SK-N-SH (cell line): Measurements from ENCODE around the gene STAG2.

Experiments used
- EP300 ChIP-seq, 2 experiments: IDR thresholded peaks; 2 replicates each; pipeline versions ENCODE4 v1.4.0 to v1.6.1; 2012; ENCODE audit warnings: borderline replicate concordance in 1 of 2, low read depth in 1 of 2, low read length in 1 of 2
- POLR2AphosphoS5 ChIP-seq: IDR thresholded peaks from 2 replicates; pipeline ENCODE4 v1.6.1; 2012; ENCODE audit warnings: low read depth, low read length
- RAD21 ChIP-seq: IDR thresholded peaks from 2 replicates; pipeline ENCODE4 v1.6.1; 2012; ENCODE audit warnings: mild to moderate bottlenecking, low read length
- RFX5 ChIP-seq: IDR thresholded peaks from 2 replicates; pipeline ENCODE4 v1.6.1; 2012; ENCODE audit warnings: mild to moderate bottlenecking, improper control_type of control experiment, low read length
- SIN3A ChIP-seq: IDR thresholded peaks from 2 replicates; pipeline ENCODE4 v1.6.1; 2012; ENCODE audit warnings: low read depth, mild to moderate bottlenecking, low read length, moderate library complexity, borderline replicate concordance
- TF ChIP-seq, protein P1 (sequence below): IDR thresholded peaks from 2 replicates; pipeline ENCODE4 v1.4.0; 2012; ENCODE audit warnings: low read depth, borderline replicate concordance
- TF ChIP-seq, protein P2 (sequence below): fragments of 200-600 bp; sonication (generic); IDR thresholded peaks from 2 replicates; pipeline ENCODE4 v1.6.1; 2017; ENCODE audit warnings: antibody characterized with exemption, mild to moderate bottlenecking, moderate library complexity
- TF ChIP-seq, protein P3 (sequence below): fragments of 150-350 bp; IDR thresholded peaks from 2 replicates; pipeline ENCODE4 v1.6.1; 2017; ENCODE audit warnings: antibody characterized with exemption, low read length, low read depth, borderline replicate concordance
- TF ChIP-seq, protein P4 (sequence below): IDR thresholded peaks from 2 replicates; pipeline ENCODE4 v1.4.0; 2012; ENCODE audit warnings: low read depth
- TF ChIP-seq, protein P5 (sequence below): IDR thresholded peaks from 2 replicates; pipeline ENCODE4 v1.6.1; 2012; ENCODE audit warnings: mild to moderate bottlenecking, low read depth, low read length, moderate library complexity
- TF ChIP-seq, protein P6 (sequence below): IDR thresholded peaks from 2 replicates; pipeline ENCODE4 v1.4.0; 2012; ENCODE audit warnings: low read depth, borderline replicate concordance

DNA sequence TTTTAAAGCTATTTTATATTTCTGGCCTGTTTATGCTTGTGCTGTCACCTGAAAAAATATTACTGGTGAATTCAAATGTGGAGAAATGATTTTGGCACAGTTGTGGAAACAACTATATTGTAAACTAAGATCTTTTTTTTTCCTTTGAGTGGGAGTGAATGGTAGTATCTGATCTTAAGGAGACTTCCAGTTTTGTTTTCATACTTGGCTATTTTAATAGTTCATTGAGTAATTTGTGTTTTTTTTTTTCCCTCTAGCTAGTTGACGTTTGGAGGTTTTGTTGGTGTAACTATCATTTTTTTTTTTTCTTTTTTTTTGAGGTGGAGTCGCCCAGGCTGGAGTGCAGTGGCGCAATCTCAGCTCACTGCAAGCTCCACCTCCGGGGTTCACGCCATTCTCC, 10.5 kb downstream of the STAG2 start:
- no peak for TF ChIP-seq POLR2AphosphoS5
- TF ChIP-seq EP300 (IDR thresholded peaks at IDR 0.05; ENCODE audit: borderline replicate concordance in 1 of 2, low read depth in 1 of 2, low read length in 1 of 2) = no peak
- TF ChIP-seq, protein P1, sequence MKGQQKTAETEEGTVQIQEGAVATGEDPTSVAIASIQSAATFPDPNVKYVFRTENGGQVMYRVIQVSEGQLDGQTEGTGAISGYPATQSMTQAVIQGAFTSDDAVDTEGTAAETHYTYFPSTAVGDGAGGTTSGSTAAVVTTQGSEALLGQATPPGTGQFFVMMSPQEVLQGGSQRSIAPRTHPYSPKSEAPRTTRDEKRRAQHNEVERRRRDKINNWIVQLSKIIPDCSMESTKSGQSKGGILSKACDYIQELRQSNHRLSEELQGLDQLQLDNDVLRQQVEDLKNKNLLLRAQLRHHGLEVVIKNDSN = no peak
- TF ChIP-seq, protein P2, sequence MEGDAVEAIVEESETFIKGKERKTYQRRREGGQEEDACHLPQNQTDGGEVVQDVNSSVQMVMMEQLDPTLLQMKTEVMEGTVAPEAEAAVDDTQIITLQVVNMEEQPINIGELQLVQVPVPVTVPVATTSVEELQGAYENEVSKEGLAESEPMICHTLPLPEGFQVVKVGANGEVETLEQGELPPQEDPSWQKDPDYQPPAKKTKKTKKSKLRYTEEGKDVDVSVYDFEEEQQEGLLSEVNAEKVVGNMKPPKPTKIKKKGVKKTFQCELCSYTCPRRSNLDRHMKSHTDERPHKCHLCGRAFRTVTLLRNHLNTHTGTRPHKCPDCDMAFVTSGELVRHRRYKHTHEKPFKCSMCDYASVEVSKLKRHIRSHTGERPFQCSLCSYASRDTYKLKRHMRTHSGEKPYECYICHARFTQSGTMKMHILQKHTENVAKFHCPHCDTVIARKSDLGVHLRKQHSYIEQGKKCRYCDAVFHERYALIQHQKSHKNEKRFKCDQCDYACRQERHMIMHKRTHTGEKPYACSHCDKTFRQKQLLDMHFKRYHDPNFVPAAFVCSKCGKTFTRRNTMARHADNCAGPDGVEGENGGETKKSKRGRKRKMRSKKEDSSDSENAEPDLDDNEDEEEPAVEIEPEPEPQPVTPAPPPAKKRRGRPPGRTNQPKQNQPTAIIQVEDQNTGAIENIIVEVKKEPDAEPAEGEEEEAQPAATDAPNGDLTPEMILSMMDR = no peak
- TF ChIP-seq SIN3A = no peak
- TF ChIP-seq, protein P3, sequence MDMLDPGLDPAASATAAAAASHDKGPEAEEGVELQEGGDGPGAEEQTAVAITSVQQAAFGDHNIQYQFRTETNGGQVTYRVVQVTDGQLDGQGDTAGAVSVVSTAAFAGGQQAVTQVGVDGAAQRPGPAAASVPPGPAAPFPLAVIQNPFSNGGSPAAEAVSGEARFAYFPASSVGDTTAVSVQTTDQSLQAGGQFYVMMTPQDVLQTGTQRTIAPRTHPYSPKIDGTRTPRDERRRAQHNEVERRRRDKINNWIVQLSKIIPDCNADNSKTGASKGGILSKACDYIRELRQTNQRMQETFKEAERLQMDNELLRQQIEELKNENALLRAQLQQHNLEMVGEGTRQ = no peak
- TF ChIP-seq RAD21 = no peak
- TF ChIP-seq, protein P4, sequence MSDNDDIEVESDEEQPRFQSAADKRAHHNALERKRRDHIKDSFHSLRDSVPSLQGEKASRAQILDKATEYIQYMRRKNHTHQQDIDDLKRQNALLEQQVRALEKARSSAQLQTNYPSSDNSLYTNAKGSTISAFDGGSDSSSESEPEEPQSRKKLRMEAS = no peak
- TF ChIP-seq RFX5 = no peak
- TF ChIP-seq, protein P5, sequence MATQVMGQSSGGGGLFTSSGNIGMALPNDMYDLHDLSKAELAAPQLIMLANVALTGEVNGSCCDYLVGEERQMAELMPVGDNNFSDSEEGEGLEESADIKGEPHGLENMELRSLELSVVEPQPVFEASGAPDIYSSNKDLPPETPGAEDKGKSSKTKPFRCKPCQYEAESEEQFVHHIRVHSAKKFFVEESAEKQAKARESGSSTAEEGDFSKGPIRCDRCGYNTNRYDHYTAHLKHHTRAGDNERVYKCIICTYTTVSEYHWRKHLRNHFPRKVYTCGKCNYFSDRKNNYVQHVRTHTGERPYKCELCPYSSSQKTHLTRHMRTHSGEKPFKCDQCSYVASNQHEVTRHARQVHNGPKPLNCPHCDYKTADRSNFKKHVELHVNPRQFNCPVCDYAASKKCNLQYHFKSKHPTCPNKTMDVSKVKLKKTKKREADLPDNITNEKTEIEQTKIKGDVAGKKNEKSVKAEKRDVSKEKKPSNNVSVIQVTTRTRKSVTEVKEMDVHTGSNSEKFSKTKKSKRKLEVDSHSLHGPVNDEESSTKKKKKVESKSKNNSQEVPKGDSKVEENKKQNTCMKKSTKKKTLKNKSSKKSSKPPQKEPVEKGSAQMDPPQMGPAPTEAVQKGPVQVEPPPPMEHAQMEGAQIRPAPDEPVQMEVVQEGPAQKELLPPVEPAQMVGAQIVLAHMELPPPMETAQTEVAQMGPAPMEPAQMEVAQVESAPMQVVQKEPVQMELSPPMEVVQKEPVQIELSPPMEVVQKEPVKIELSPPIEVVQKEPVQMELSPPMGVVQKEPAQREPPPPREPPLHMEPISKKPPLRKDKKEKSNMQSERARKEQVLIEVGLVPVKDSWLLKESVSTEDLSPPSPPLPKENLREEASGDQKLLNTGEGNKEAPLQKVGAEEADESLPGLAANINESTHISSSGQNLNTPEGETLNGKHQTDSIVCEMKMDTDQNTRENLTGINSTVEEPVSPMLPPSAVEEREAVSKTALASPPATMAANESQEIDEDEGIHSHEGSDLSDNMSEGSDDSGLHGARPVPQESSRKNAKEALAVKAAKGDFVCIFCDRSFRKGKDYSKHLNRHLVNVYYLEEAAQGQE = no peak
- TF ChIP-seq, protein P6, sequence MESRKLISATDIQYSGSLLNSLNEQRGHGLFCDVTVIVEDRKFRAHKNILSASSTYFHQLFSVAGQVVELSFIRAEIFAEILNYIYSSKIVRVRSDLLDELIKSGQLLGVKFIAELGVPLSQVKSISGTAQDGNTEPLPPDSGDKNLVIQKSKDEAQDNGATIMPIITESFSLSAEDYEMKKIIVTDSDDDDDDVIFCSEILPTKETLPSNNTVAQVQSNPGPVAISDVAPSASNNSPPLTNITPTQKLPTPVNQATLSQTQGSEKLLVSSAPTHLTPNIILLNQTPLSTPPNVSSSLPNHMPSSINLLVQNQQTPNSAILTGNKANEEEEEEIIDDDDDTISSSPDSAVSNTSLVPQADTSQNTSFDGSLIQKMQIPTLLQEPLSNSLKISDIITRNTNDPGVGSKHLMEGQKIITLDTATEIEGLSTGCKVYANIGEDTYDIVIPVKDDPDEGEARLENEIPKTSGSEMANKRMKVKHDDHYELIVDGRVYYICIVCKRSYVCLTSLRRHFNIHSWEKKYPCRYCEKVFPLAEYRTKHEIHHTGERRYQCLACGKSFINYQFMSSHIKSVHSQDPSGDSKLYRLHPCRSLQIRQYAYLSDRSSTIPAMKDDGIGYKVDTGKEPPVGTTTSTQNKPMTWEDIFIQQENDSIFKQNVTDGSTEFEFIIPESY = no peak
